ENCODE data around the gene EBF3.

- TF ChIP-seq CTCF (IDR thresholded peaks at IDR 0.05) (no peak), POLR2AphosphoS5 (IDR thresholded peaks at IDR 0.05; ENCODE audit: low read depth, low read length) (no peak), SIN3A (IDR thresholded peaks at IDR 0.05; ENCODE audit: borderline replicate concordance, insufficient read depth, low read depth, low read length) (no peak), TCF7L2 (IDR thresholded peaks at IDR 0.05; ENCODE audit: low read depth, low read length) (no peak)
- TF ChIP-seq, protein P1, sequence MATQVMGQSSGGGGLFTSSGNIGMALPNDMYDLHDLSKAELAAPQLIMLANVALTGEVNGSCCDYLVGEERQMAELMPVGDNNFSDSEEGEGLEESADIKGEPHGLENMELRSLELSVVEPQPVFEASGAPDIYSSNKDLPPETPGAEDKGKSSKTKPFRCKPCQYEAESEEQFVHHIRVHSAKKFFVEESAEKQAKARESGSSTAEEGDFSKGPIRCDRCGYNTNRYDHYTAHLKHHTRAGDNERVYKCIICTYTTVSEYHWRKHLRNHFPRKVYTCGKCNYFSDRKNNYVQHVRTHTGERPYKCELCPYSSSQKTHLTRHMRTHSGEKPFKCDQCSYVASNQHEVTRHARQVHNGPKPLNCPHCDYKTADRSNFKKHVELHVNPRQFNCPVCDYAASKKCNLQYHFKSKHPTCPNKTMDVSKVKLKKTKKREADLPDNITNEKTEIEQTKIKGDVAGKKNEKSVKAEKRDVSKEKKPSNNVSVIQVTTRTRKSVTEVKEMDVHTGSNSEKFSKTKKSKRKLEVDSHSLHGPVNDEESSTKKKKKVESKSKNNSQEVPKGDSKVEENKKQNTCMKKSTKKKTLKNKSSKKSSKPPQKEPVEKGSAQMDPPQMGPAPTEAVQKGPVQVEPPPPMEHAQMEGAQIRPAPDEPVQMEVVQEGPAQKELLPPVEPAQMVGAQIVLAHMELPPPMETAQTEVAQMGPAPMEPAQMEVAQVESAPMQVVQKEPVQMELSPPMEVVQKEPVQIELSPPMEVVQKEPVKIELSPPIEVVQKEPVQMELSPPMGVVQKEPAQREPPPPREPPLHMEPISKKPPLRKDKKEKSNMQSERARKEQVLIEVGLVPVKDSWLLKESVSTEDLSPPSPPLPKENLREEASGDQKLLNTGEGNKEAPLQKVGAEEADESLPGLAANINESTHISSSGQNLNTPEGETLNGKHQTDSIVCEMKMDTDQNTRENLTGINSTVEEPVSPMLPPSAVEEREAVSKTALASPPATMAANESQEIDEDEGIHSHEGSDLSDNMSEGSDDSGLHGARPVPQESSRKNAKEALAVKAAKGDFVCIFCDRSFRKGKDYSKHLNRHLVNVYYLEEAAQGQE (IDR thresholded peaks at IDR 0.05; ENCODE audit: insufficient read depth in 1 of 2, low read depth in 2 of 2, low read length in 1 of 2) = no peak
Observed at GRCh38 chr10:129953119-129954051, 10.7 kb downstream of the EBF3 start.
